Urinary bladder (tissue), 4 donors: ENCODE data around the gene LCN15. TPM values are rescaled to one million over a fixed set of nuclear protein-coding genes. Genes with fewer than 3 reads are reported as not detected.
A peak's percentile ranks its signal among the peaks of the same experiment; 100 is the strongest.
"Not testable (repeated sequence)": the region's sequence is repeated elsewhere in the genome, so short reads cannot be mapped to it uniquely, and the experiment has no call there.

Experiments used
- DNase-seq: peaks from one replicate; pipeline ENCODE4 v3.0.0-alpha.2; 2015; ENCODE audit errors: extremely low spot score
- H3K27ac ChIP-seq: one replicate; pipeline ENCODE4 v1.5.1; 2013; ENCODE audit warnings: low read depth, mild to moderate bottlenecking, moderate library complexity
- H3K36me3 ChIP-seq: one replicate; pipeline ENCODE4 v1.6.1; 2013; ENCODE audit warnings: mild to moderate bottlenecking, moderate library complexity; ENCODE audit not compliant: insufficient read depth
- H3K4me1 ChIP-seq: one replicate; pipeline ENCODE4 v1.6.1; 2013; ENCODE audit warnings: mild to moderate bottlenecking, moderate library complexity; ENCODE audit not compliant: insufficient read depth
- H3K4me3 ChIP-seq: one replicate; pipeline ENCODE4 v1.5.1; 2013; ENCODE audit warnings: low read depth, low read length
- WGBS: extraction: QIAGEN DNeasy Blood & Tissue Kit; methylation state at CpG from one replicate; pipeline ENCODE4 v1.1.7; 2013; 5-methylcytosine and 5-hydroxymethylcytosine counted together
- polyA plus RNA-seq: library from polyadenylated mRNA; stranded (reverse); fragments of 200-250 nt; gene quantifications from one replicate; pipeline ENCODE4 v1.2.3, GENCODE V29; 2013
- total RNA-seq: library from RNA; depleted of rRNA; stranded (reverse); fragments of >200 nt; gene quantifications from one replicate; pipeline ENCODE4 v1.2.3, GENCODE V29; 2014
- donor health status: healthy with polysubstance abuse.
- donor health status: healthy.

LCN15 gene
- not detected for total RNA-seq
- polyA plus RNA-seq, result not detected

- no peak for DNase-seq
- Histone ChIP-seq H3K4me1 (peaks cover 1% of the 10 kb centered on the region), H3K27ac (no peak within 1 kb of the TSS), H3K36me3 (no peaks in the 10 kb centered on the region), H3K4me3 (no peak within 1 kb of the TSS)
- WGBS, result 73% methylated on average over 14 of the region's 14 CpGs
Observed at GRCh38 chr9:136764301-136764891, at the start of gene LCN15. LCN15 (minus strand) TSS chr9:136764518; CDS start chr9:136764488, 30 bp downstream.

- WGBS, result 8% methylated on average over 14 of the region's 14 CpGs
- peaks cover 3% of the 10 kb centered on the region for H3K36me3 ChIP-seq
- no peak for DNase-seq
- peaks cover 1% of the 10 kb centered on the region for H3K4me1 ChIP-seq
- H3K4me3 ChIP-seq, result peak overlapping the region; percentile 98
- no peak overlapping the region for H3K27ac ChIP-seq
Observed at GRCh38 chr9:136808806-136809158, 44.5 kb upstream of the LCN15 start.

- H3K36me3 ChIP-seq, result peaks cover 3% of the 10 kb centered on the region
- peak overlapping the region; percentile 51 for H3K27ac ChIP-seq
- no peak for DNase-seq
- H3K4me1 ChIP-seq, result peaks cover 1% of the 10 kb centered on the region
- WGBS, result under 1% methylated on average over 93 of the region's 93 CpGs
- H3K4me3 ChIP-seq, result peak overlapping the region; percentile 98
Observed at GRCh38 chr9:136808075-136808805, 43.9 kb upstream of the LCN15 start.

GRCh38 chr9:136807281-136808074, 43.2 kb upstream of the LCN15 start, which contains the start of gene RABL6:
RABL6 (plus strand) TSS chr9:136807948; CDS start chr9:136808197, 249 bp downstream.
- peak within 1 kb of the TSS; percentile 70 for H3K27ac ChIP-seq
- WGBS, result under 1% methylated on average over 96 of the region's 96 CpGs
- H3K36me3 ChIP-seq, result no peaks in the 10 kb centered on the region
- peak within 1 kb of the TSS; percentile 98 for H3K4me3 ChIP-seq
- DNase-seq, result no peak
- peaks cover 1% of the 10 kb centered on the region for H3K4me1 ChIP-seq

GRCh38 chr9:136806631-136807201, 42.4 kb upstream of the LCN15 start:
- WGBS, result 69% methylated on average over 25 of the region's 25 CpGs
- Histone ChIP-seq H3K4me3 (peak overlapping the region; percentile 98), H3K36me3 (no peaks in the 10 kb centered on the region), H3K4me1 (peaks cover 1% of the 10 kb centered on the region), H3K27ac (no peak overlapping the region)
- DNase-seq, result no peak

GRCh38 chr9:136806067-136806466, 41.7 kb upstream of the LCN15 start:
- Histone ChIP-seq H3K4me3 (no peak overlapping the region), H3K4me1 (peaks cover 1% of the 10 kb centered on the region), H3K27ac (no peak overlapping the region), H3K36me3 (no peaks in the 10 kb centered on the region)
- DNase-seq, result no peak
- WGBS, result 97% methylated on average over 10 of the region's 10 CpGs

- Histone ChIP-seq H3K4me1 (peaks cover 1% of the 10 kb centered on the region), H3K4me3 (no peak overlapping the region), H3K36me3 (no peaks in the 10 kb centered on the region), H3K27ac (no peak overlapping the region)
- 88% methylated on average over 12 of the region's 12 CpGs for WGBS
- no peak for DNase-seq
Observed at GRCh38 chr9:136805207-136805740, 41.0 kb upstream of the LCN15 start.

- H3K4me3 ChIP-seq, result no peak overlapping the region
- WGBS, result 93% methylated on average over 20 of the region's 20 CpGs
- no peak for DNase-seq
- no peak overlapping the region for H3K27ac ChIP-seq
- no peaks in the 10 kb centered on the region for H3K36me3 ChIP-seq
- peaks cover 1% of the 10 kb centered on the region for H3K4me1 ChIP-seq
Observed at GRCh38 chr9:136804509-136805206, 40.3 kb upstream of the LCN15 start.

- H3K36me3 ChIP-seq, result no peaks in the 10 kb centered on the region
- DNase-seq, result no peak
- H3K4me1 ChIP-seq, result peaks cover 1% of the 10 kb centered on the region
- no peak overlapping the region for H3K27ac ChIP-seq
- H3K4me3 ChIP-seq, result no peak overlapping the region
- 93% methylated on average over 22 of the region's 22 CpGs for WGBS
Observed at GRCh38 chr9:136803551-136804508, 39.5 kb upstream of the LCN15 start.

GRCh38 chr9:136803009-136803550, 38.8 kb upstream of the LCN15 start:
- WGBS, result 96% methylated on average over 8 of the region's 9 CpGs
- not testable (repeated sequence) for H3K36me3 ChIP-seq, H3K4me1 ChIP-seq, H3K4me3 ChIP-seq, DNase-seq, H3K27ac ChIP-seq

GRCh38 chr9:136802321-136802720, 38.0 kb upstream of the LCN15 start:
- Histone ChIP-seq H3K4me1 (peaks cover 1% of the 10 kb centered on the region), H3K27ac (no peak overlapping the region), H3K4me3 (no peak overlapping the region), H3K36me3 (no peaks in the 10 kb centered on the region)
- 77% methylated on average over 6 of the region's 6 CpGs for WGBS
- no peak for DNase-seq
